HepG2 (cell line): Measurements from ENCODE around the gene DDIT4. TPM values are rescaled to one million over a fixed set of nuclear protein-coding genes. Genes with fewer than 3 reads are reported as not detected.
A peak's percentile ranks its signal among the peaks of the same experiment; 100 is the strongest.

Experiments used
- ATF7-NPFF ChIP-seq: sonication (generic); formaldehyde crosslinking; IDR thresholded peaks from 2 replicates; pipeline ENCODE4 v1.8.1; 2023; ENCODE audit warnings: mild to moderate bottlenecking, low read depth, missing genetic modification reagents, moderate library complexity
- GPN1 ChIP-seq: sonication (generic); formaldehyde crosslinking; IDR thresholded peaks from 2 replicates; pipeline ENCODE4 v1.5.1; 2020; ENCODE audit warnings: missing genetic modification reagents, borderline replicate concordance
- JUN ChIP-seq: sonication (generic); formaldehyde crosslinking; IDR thresholded peaks from 2 replicates; pipeline ENCODE4 v1.4.0; 2020; ENCODE audit warnings: mild to moderate bottlenecking, missing genetic modification reagents
- KLF11 ChIP-seq: IDR thresholded peaks from 2 replicates; pipeline ENCODE4 v1.6.1; 2016; ENCODE audit warnings: missing compliant biosample characterization
- MTF2 ChIP-seq: sonication (generic); formaldehyde crosslinking; IDR thresholded peaks from 2 replicates; pipeline ENCODE4 v1.5.0; 2020; ENCODE audit warnings: missing genetic modification reagents, borderline replicate concordance
- NFIC ChIP-seq: IDR thresholded peaks from 2 replicates; pipeline ENCODE4 v1.6.1; 2012; ENCODE audit warnings: mild to moderate bottlenecking, low read length, inconsistent platforms
- REPIN1 ChIP-seq: sonication (generic); formaldehyde crosslinking; IDR thresholded peaks from 2 replicates; pipeline ENCODE4 v1.8.0; 2022; ENCODE audit warnings: missing genetic modification reagents, low read depth, mild to moderate bottlenecking, borderline replicate concordance
- SMAD3 ChIP-seq: sonication (generic); formaldehyde crosslinking; IDR thresholded peaks from 2 replicates; pipeline ENCODE4 v1.4.0; 2020; ENCODE audit warnings: missing genetic modification reagents
- ZNF138 ChIP-seq: sonication (generic); formaldehyde crosslinking; IDR thresholded peaks from 2 replicates; pipeline ENCODE4 v1.5.0; 2020; ENCODE audit warnings: mild to moderate bottlenecking, low read depth, missing genetic modification reagents
- ZNF296 ChIP-seq: sonication (generic); formaldehyde crosslinking; conservative IDR thresholded peaks from 2 replicates; pipeline ENCODE4 v1.5.0; 2020; ENCODE audit warnings: mild to moderate bottlenecking, missing genetic modification reagents
- ZNF562 ChIP-seq: sonication (generic); formaldehyde crosslinking; IDR thresholded peaks from 2 replicates; pipeline ENCODE4 v1.8.0; 2022; ENCODE audit warnings: missing genetic modification reagents, borderline replicate concordance
- ZNF691 ChIP-seq: sonication (generic); formaldehyde crosslinking; IDR thresholded peaks from 2 replicates; pipeline ENCODE4 v1.4.0; 2020; ENCODE audit warnings: missing genetic modification reagents, low read depth, mild to moderate bottlenecking, borderline replicate concordance
- ZNF761 ChIP-seq: sonication (generic); formaldehyde crosslinking; conservative IDR thresholded peaks from 2 replicates; pipeline ENCODE4 v1.4.0; 2020; ENCODE audit warnings: mild to moderate bottlenecking, missing genetic modification reagents
- polyA plus RNA-seq, 8 experiments: library from polyadenylated mRNA; depleted of rRNA in 3 of 8; stranded (reverse) in 7 of 8; unstranded in 1 of 8; fragments of >200 nt; fragmentation: Illumina TruSeq in 4 of 8; extraction: Trizol in 4 of 8; gene quantifications; 2 replicates each; pipeline versions ENCODE4 v1.2.1 to v1.2.3, GENCODE V29; 2011 to 2016; ENCODE audit warnings: low read depth in 4 of 8, missing spikeins in 1 of 8, mixed read lengths in 1 of 8; ENCODE audit not compliant: insufficient read depth in 1 of 8
- total RNA-seq, 5 experiments: library from RNA; depleted of rRNA; stranded (reverse); fragments of >200 nt; fragmentation: Illumina TruSeq; extraction: Trizol; gene quantifications; 2 replicates each; pipeline ENCODE4 v1.2.3, GENCODE V29; 2016; ENCODE audit warnings: low read depth in 1 of 5
- TF ChIP-seq, protein P1 (sequence below): sonication (generic); formaldehyde crosslinking; IDR thresholded peaks from 2 replicates; pipeline ENCODE4 v1.5.0; 2020; ENCODE audit warnings: mild to moderate bottlenecking, missing genetic modification reagents, borderline replicate concordance
- TF ChIP-seq, protein P2 (sequence below): sonication (generic); formaldehyde crosslinking; conservative IDR thresholded peaks from 2 replicates; pipeline ENCODE4 v1.8.0; 2022; ENCODE audit warnings: mild to moderate bottlenecking, moderate library complexity, missing genetic modification reagents

Gene DDIT4
- total and polyA plus RNA-seq, 2 of the 13 experiments (the other 11 are each of a cell fraction or from before 2014, with no cell fraction given): 35.6 to 40.7 TPM

GRCh38 chr10:72276421-72277339 is 3.0 kb downstream of the DDIT4 start (continued):
- TF ChIP-seq, protein P1, sequence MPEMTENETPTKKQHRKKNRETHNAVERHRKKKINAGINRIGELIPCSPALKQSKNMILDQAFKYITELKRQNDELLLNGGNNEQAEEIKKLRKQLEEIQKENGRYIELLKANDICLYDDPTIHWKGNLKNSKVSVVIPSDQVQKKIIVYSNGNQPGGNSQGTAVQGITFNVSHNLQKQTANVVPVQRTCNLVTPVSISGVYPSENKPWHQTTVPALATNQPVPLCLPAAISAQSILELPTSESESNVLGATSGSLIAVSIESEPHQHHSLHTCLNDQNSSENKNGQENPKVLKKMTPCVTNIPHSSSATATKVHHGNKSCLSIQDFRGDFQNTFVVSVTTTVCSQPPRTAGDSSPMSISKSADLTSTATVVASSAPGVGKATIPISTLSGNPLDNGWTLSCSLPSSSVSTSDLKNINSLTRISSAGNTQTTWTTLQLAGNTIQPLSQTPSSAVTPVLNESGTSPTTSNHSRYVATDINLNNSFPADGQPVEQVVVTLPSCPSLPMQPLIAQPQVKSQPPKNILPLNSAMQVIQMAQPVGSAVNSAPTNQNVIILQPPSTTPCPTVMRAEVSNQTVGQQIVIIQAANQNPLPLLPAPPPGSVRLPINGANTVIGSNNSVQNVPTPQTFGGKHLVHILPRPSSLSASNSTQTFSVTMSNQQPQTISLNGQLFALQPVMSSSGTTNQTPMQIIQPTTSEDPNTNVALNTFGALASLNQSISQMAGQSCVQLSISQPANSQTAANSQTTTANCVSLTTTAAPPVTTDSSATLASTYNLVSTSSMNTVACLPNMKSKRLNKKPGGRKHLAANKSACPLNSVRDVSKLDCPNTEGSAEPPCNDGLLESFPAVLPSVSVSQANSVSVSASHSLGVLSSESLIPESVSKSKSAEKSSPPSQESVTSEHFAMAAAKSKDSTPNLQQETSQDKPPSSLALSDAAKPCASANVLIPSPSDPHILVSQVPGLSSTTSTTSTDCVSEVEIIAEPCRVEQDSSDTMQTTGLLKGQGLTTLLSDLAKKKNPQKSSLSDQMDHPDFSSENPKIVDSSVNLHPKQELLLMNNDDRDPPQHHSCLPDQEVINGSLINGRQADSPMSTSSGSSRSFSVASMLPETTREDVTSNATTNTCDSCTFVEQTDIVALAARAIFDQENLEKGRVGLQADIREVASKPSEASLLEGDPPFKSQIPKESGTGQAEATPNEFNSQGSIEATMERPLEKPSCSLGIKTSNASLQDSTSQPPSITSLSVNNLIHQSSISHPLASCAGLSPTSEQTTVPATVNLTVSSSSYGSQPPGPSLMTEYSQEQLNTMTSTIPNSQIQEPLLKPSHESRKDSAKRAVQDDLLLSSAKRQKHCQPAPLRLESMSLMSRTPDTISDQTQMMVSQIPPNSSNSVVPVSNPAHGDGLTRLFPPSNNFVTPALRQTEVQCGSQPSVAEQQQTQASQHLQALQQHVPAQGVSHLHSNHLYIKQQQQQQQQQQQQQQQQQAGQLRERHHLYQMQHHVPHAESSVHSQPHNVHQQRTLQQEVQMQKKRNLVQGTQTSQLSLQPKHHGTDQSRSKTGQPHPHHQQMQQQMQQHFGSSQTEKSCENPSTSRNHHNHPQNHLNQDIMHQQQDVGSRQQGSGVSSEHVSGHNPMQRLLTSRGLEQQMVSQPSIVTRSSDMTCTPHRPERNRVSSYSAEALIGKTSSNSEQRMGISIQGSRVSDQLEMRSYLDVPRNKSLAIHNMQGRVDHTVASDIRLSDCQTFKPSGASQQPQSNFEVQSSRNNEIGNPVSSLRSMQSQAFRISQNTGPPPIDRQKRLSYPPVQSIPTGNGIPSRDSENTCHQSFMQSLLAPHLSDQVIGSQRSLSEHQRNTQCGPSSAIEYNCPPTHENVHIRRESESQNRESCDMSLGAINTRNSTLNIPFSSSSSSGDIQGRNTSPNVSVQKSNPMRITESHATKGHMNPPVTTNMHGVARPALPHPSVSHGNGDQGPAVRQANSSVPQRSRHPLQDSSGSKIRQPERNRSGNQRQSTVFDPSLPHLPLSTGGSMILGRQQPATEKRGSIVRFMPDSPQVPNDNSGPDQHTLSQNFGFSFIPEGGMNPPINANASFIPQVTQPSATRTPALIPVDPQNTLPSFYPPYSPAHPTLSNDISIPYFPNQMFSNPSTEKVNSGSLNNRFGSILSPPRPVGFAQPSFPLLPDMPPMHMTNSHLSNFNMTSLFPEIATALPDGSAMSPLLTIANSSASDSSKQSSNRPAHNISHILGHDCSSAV (CRISPR knock-in tag): no peak
- TF ChIP-seq MTF2 (CRISPR knock-in tag) (no peak), ZNF296 (CRISPR knock-in tag) (no peak), KLF11 (CRISPR knock-in tag) (0 out of 2 replicates have a peak, but pooled peaks have one; percentile 76), GPN1 (CRISPR knock-in tag) (no peak), ZNF691 (peak; percentile 38; the same call in 1 of the 2 replicates), REPIN1 (0 out of 2 replicates have a peak, but pooled peaks have one; percentile 34), JUN (no peak), ZNF138 (no peak), SMAD3 (CRISPR knock-in tag) (no peak), ATF7-NPFF (CRISPR knock-in tag) (0 out of 2 replicates have a peak, but pooled peaks have one; percentile 15), NFIC (no peak; the same call in 1 of the 2 replicates), ZNF562 (CRISPR knock-in tag) (peak; percentile 62; the same call in 1 of the 2 replicates), ZNF761 (0 out of 2 replicates have a peak, but pooled peaks have one; percentile 59)
- TF ChIP-seq, protein P2, sequence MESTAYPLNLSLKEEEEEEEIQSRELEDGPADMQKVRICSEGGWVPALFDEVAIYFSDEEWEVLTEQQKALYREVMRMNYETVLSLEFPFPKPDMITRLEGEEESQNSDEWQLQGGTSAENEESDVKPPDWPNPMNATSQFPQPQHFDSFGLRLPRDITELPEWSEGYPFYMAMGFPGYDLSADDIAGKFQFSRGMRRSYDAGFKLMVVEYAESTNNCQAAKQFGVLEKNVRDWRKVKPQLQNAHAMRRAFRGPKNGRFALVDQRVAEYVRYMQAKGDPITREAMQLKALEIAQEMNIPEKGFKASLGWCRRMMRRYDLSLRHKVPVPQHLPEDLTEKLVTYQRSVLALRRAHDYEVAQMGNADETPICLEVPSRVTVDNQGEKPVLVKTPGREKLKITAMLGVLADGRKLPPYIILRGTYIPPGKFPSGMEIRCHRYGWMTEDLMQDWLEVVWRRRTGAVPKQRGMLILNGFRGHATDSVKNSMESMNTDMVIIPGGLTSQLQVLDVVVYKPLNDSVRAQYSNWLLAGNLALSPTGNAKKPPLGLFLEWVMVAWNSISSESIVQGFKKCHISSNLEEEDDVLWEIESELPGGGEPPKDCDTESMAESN (CRISPR knock-in tag): 0 out of 2 replicates have a peak, but pooled peaks have one; percentile 18
